GM20431 (cell line): Measurements from ENCODE around the gene BMPER.

Experiments
- in situ Hi-C: fragments of 300-500 bp; cut with MseI, MboI; formaldehyde crosslinking; loops from one replicate; pipeline ENCODE4 v1.15.0; 2020; ENCODE audit warnings: low sequenced_read_pairs; ENCODE audit not compliant: unreplicated experiment

BMPER gene

GRCh38 chr7:34123316-34123715 is 218.0 kb downstream of the BMPER start:
- in situ Hi-C loops: no loop called here

GRCh38 chr7:34124765-34125164 is 219.4 kb downstream of the BMPER start:
- in situ Hi-C loops: no loop called here

- in situ Hi-C loops: no loop called here
These were observed 223.4 kb downstream of the BMPER start for GRCh38 chr7:34128762-34129161.

GRCh38 chr7:34130558-34131295 is 225.4 kb downstream of the BMPER start:
- in situ Hi-C loops: no loop called here

GRCh38 chr7:34131371-34131770 is 226.0 kb downstream of the BMPER start:
- in situ Hi-C loops: no loop called here

GRCh38 chr7:34133356-34133982 is 228.1 kb downstream of the BMPER start:
- in situ Hi-C loops: no loop called here

GRCh38 chr7:34133983-34134782 is 228.8 kb downstream of the BMPER start:
- in situ Hi-C loops: no loop called here

GRCh38 chr7:34135924-34136323 is 230.6 kb downstream of the BMPER start:
- in situ Hi-C loops: no loop called here

GRCh38 chr7:34136698-34137097 is 231.4 kb downstream of the BMPER start:
- in situ Hi-C loops: no loop called here

GRCh38 chr7:34137176-34137575 is 231.8 kb downstream of the BMPER start:
- in situ Hi-C loops: no loop called here

GRCh38 chr7:34138483-34138882 is 233.1 kb downstream of the BMPER start:
- in situ Hi-C loops: no loop called here

- in situ Hi-C loops: no loop called here
These were observed 233.7 kb downstream of the BMPER start for GRCh38 chr7:34139086-34139485.

GRCh38 chr7:34140066-34140465 is 234.7 kb downstream of the BMPER start:
- in situ Hi-C loops: no loop called here

- in situ Hi-C loops: no loop called here
These were observed 238.1 kb downstream of the BMPER start for GRCh38 chr7:34143402-34143801.

GRCh38 chr7:34145603-34146002 is 240.3 kb downstream of the BMPER start:
- in situ Hi-C loops: no loop called here

GRCh38 chr7:34153656-34154270 is 248.4 kb downstream of the BMPER start:
- in situ Hi-C loops: no loop called here

- in situ Hi-C loops: no loop called here
These were observed 250.0 kb downstream of the BMPER start for GRCh38 chr7:34155220-34155908.

- in situ Hi-C loops: no loop called here
These were observed 251.0 kb downstream of the BMPER start for GRCh38 chr7:34156336-34156735.

GRCh38 chr7:34157137-34157536 is 251.8 kb downstream of the BMPER start:
- in situ Hi-C loops: no loop called here
